Naive thymus-derived CD4-positive, alpha-beta T cell (primary cell): ENCODE results near the gene INF2. TPM values are rescaled to one million over a fixed set of nuclear protein-coding genes. Genes with fewer than 3 reads are reported as not detected.
"Not testable (repeated sequence)": the region's sequence is repeated elsewhere in the genome, so short reads cannot be mapped to it uniquely, and the experiment has no call there.

Source experiments
- ATAC-seq: fragments of 150-1000 bp; cut with Tn5 transposase; 2 replicates; pipeline ENCODE4 v1.10.0; 2021; ENCODE audit warnings: mild to moderate bottlenecking, moderate library complexity
- CTCF ChIA-PET: fragments of 350-600 bp; sonication (Branson Sonifier 250); formaldehyde crosslinking; loops from one replicate; lab custom pipeline; 2021; ENCODE audit warnings: antibody characterized with exemption; lab: Charles Lee
- POLR2A ChIA-PET: fragments of 350-600 bp; sonication (Branson Sonifier 250); formaldehyde crosslinking; loops from one replicate; lab custom pipeline; 2021; ENCODE audit warnings: antibody characterized with exemption, inconsistent platforms; lab: Charles Lee
- DNase-seq, 9 donors: peaks; one replicate each; pipeline versions ENCODE4 v3.0.0 to v3.0.0-alpha.2; 2020 to 2022; ENCODE audit warnings: mixed read lengths in 1 of 9
- H3K27ac ChIP-seq: one replicate; pipeline ENCODE4 v1.7.0; 2013; ENCODE audit warnings: mild to moderate bottlenecking, low read depth, low read length, moderate library complexity
- H3K27me3 ChIP-seq, 2 donors: one replicate each; pipeline ENCODE4 v1.7.0; 2013; ENCODE audit warnings: low read length in 2 of 2, mild to moderate bottlenecking in 2 of 2, moderate library complexity in 2 of 2; ENCODE audit not compliant: control insufficient read depth in 2 of 2, insufficient read depth in 2 of 2
- H3K36me3 ChIP-seq, 3 experiments: 1 replicate in 2 of 3; 2 replicates in 1 of 3; pipeline ENCODE4 v1.7.0; 2013; ENCODE audit warnings: low read length in 3 of 3, mild to moderate bottlenecking in 3 of 3, moderate library complexity in 1 of 3; ENCODE audit not compliant: insufficient read depth in 3 of 3, control insufficient read depth in 2 of 3
- H3K4me1 ChIP-seq, 2 donors: one replicate each; pipeline ENCODE4 v1.7.0; 2013; ENCODE audit warnings: low read length in 2 of 2, mild to moderate bottlenecking in 2 of 2, moderate library complexity in 1 of 2; ENCODE audit not compliant: control insufficient read depth in 2 of 2, insufficient read depth in 2 of 2
- H3K4me3 ChIP-seq: 2 replicates; pipeline ENCODE4 v1.7.0; 2013; ENCODE audit warnings: mild to moderate bottlenecking, low read length
- H3K9me3 ChIP-seq, 3 experiments: 1 replicate in 2 of 3; 2 replicates in 1 of 3; pipeline ENCODE4 v1.7.0; 2013; ENCODE audit warnings: low read length in 3 of 3; ENCODE audit not compliant: control insufficient read depth in 2 of 3
- H3K27ac Mint-ChIP-seq, 9 donors: one replicate each; pipeline ENCODE4 v1.8.0; 2020 to 2022; ENCODE audit warnings: mixed read lengths in 9 of 9, mild to moderate bottlenecking in 8 of 9, moderate library complexity in 5 of 9, inconsistent platforms in 2 of 9
- H3K27me3 Mint-ChIP-seq, 5 donors: one replicate each; pipeline ENCODE4 v1.8.0; 2021 to 2022; ENCODE audit warnings: mixed read lengths in 5 of 5, mild to moderate bottlenecking in 1 of 5
- H3K36me3 Mint-ChIP-seq, 5 donors: one replicate each; pipeline ENCODE4 v1.8.0; 2020 to 2022; ENCODE audit warnings: mixed read lengths in 5 of 5, mild to moderate bottlenecking in 3 of 5, inconsistent platforms in 1 of 5
- H3K4me1 Mint-ChIP-seq, 7 donors: one replicate each; pipeline ENCODE4 v1.8.0; 2020 to 2022; ENCODE audit warnings: mixed read lengths in 7 of 7, mild to moderate bottlenecking in 3 of 7, inconsistent platforms in 1 of 7
- H3K4me3 Mint-ChIP-seq, 10 donors: one replicate each; pipeline ENCODE4 v1.8.0; 2020 to 2022; ENCODE audit warnings: mild to moderate bottlenecking in 10 of 10, mixed read lengths in 10 of 10, moderate library complexity in 6 of 10, inconsistent platforms in 2 of 10
- H3K9me3 Mint-ChIP-seq, 11 donors: one replicate each; pipeline ENCODE4 v1.8.0; 2020 to 2022; ENCODE audit warnings: mixed read lengths in 11 of 11, mild to moderate bottlenecking in 4 of 11, inconsistent platforms in 1 of 11, moderate library complexity in 1 of 11
- intact Hi-C, 2 donors: fragments of 100-400 bp; cut with micrococcal nuclease; formaldehyde crosslinking; loops; one replicate each; pipeline ENCODE4 v1.15.1; 2023
- polyA plus RNA-seq, 2 donors: library from polyadenylated mRNA; unstranded; fragments of 300-500 nt; fragmentation: Illumina TruSeq; gene quantifications; one replicate each; pipeline ENCODE4 v1.2.3, GENCODE V29; 2021
- total RNA-seq, 6 experiments: library from RNA in 5 of 6; stranded (reverse) in 5 of 6; gene quantifications; 1 replicate in 5 of 6; 2 replicates in 1 of 6; pipeline ENCODE4 v1.2.3 and lab custom pipeline; 2021 to 2026

The INF2 gene
- total and polyA plus RNA-seq, 7 experiments from 2014 or later, result 5.8 to 140 (median 75.1) TPM

GRCh38 chr14:104650981-104651875 lies 38.2 kb upstream of the INF2 start:
- H3K4me1 Mint-ChIP-seq, result peaks cover 0 to 10% (median 6%) of the 10 kb centered on the region in 7 donors
- no peaks in the 10 kb centered on the region for H3K36me3 ChIP-seq
- peak overlapping the region in 1 of 10 donors; percentile 64 for H3K4me3 Mint-ChIP-seq
- H3K27me3 ChIP-seq, result no peaks in the 10 kb centered on the region
- H3K36me3 Mint-ChIP-seq, result peaks cover 0 to 2% (median 0%) of the 10 kb centered on the region in 5 donors
- POLR2A ChIA-PET, result no interaction called here
- H3K27ac Mint-ChIP-seq, result no peak overlapping the region
- peaks cover 0 to 24% (median 6%) of the 10 kb centered on the region in 5 donors for H3K27me3 Mint-ChIP-seq
- ATAC-seq (no peak), DNase-seq (no peak)
- H3K4me3 ChIP-seq, result no peak overlapping the region
- peaks cover 0 to 14% (median 0%) of the 10 kb centered on the region in 11 donors for H3K9me3 Mint-ChIP-seq
- CTCF ChIA-PET, result interaction anchor here (0.7 to 1.1 kb wide), 2 partner anchors 11 to 58 kb away, joined by 3 read pairs; no protein-coding TSS in a partner anchor
- peaks cover 3 to 9% of the 10 kb centered on the region in 2 donors for H3K4me1 ChIP-seq
- no peak overlapping the region for H3K27ac ChIP-seq
- intact Hi-C loops, result loop anchor here (1.0 kb wide), 3 partner anchors 14 to 57 kb away; no protein-coding TSS in a partner anchor
- H3K9me3 ChIP-seq, result no peaks in the 10 kb centered on the region

GRCh38 chr14:104651876-104652260 lies 37.5 kb upstream of the INF2 start:
- Mint-ChIP-seq H3K27me3 (peaks cover 0 to 29% (median 6%) of the 10 kb centered on the region in 5 donors), H3K4me1 (peaks cover 0 to 17% (median 10%) of the 10 kb centered on the region in 7 donors), H3K27ac (no peak overlapping the region), H3K4me3 (no peak overlapping the region), H3K9me3 (peaks cover 0 to 14% (median 0%) of the 10 kb centered on the region in 11 donors), H3K36me3 (peaks cover 0 to 2% (median 0%) of the 10 kb centered on the region in 5 donors)
- intact Hi-C loops, result no loop called here
- POLR2A ChIA-PET, result no interaction called here
- CTCF ChIA-PET, result interaction anchor here (1.1 kb wide), 1 partner anchor 57 kb away, joined by 3 read pairs; no protein-coding TSS in a partner anchor
- no peaks in the 10 kb centered on the region for H3K27me3 ChIP-seq
- H3K27ac ChIP-seq, result no peak overlapping the region
- DNase-seq, result no peak
- H3K4me3 ChIP-seq, result no peak overlapping the region
- no peaks in the 10 kb centered on the region for H3K9me3 ChIP-seq
- H3K36me3 ChIP-seq, result no peaks in the 10 kb centered on the region
- ATAC-seq, result no peak
- H3K4me1 ChIP-seq, result peaks cover 3 to 9% of the 10 kb centered on the region in 2 donors

- Mint-ChIP-seq H3K4me3 (no peak overlapping the region), H3K36me3 (peaks cover 0 to 2% (median 0%) of the 10 kb centered on the region in 5 donors), H3K4me1 (peaks cover 0 to 22% (median 15%) of the 10 kb centered on the region in 7 donors), H3K27ac (no peak overlapping the region), H3K27me3 (peaks cover 0 to 24% (median 6%) of the 10 kb centered on the region in 5 donors), H3K9me3 (peaks cover 0 to 14% (median 0%) of the 10 kb centered on the region in 11 donors)
- no peaks in the 10 kb centered on the region for H3K36me3 ChIP-seq
- H3K4me1 ChIP-seq, result peaks cover 3 to 14% of the 10 kb centered on the region in 2 donors
- no peak overlapping the region for H3K27ac ChIP-seq
- H3K9me3 ChIP-seq, result no peaks in the 10 kb centered on the region
- CTCF ChIA-PET, result no interaction called here
- no peaks in the 10 kb centered on the region for H3K27me3 ChIP-seq
- POLR2A ChIA-PET, result no interaction called here
- no peak for DNase-seq
- no peak overlapping the region for H3K4me3 ChIP-seq
- ATAC-seq, result no peak
- intact Hi-C loops, result no loop called here
Observed at GRCh38 chr14:104652386-104652785, 37.0 kb upstream of the INF2 start.

DNA sequence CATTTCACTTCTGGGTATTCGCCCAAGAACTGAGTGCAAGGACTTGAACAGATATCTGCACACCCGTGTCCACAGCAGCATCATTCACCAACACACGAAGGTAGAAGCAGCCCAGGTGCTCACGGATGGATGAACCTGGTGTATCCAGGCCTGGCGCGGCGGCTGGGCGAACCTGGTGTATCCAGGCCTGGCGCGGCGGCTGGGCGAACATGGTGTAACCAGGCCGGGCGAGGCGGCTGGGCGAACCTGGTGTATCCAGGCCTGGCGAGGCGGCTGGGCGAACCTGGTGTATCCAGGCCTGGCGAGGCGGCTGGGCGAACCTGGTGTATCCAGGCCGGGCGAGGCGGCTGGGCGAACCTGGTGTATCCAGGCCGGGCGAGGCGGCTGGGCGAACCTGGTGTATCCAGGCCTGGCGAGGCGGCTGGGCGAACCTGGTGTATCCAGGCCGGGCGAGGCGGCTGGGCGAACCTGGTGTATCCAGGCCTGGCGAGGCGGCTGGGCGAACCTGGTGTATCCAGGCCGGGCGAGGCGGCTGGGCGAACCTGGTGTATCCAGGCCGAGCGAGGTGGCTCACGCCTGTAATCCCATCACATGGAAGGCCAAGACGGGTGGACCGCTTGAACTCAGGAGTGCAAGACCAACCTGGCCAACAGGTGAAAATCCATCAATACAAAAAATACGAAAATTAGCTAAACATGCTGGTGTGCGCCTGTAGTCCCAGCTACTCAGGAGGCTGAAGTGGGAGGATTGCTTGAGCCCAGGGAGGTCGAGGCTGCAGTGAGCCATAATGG lies 36.1 kb upstream of the INF2 start:
- H3K27ac Mint-ChIP-seq, H3K4me3 Mint-ChIP-seq, H3K4me3 ChIP-seq, H3K36me3 ChIP-seq, H3K27me3 ChIP-seq, H3K36me3 Mint-ChIP-seq, H3K9me3 ChIP-seq, intact Hi-C loops, DNase-seq, POLR2A ChIA-PET, ATAC-seq, H3K27ac ChIP-seq: not testable (repeated sequence)
- peaks cover 3 to 20% of the 10 kb centered on the region in 2 donors for H3K4me1 ChIP-seq
- H3K9me3 Mint-ChIP-seq, result peaks cover 0 to 14% (median 0%) of the 10 kb centered on the region in 11 donors
- H3K4me1 Mint-ChIP-seq, result peaks cover 2 to 31% (median 22%) of the 10 kb centered on the region in 7 donors
- H3K27me3 Mint-ChIP-seq, result peaks cover 0 to 28% (median 6%) of the 10 kb centered on the region in 5 donors
- CTCF ChIA-PET, result interaction anchor here (0.6 to 1.1 kb wide), 2 partner anchors 13 to 1540 kb away, joined by 3 read pairs; no protein-coding TSS in a partner anchor

- ChIA-PET POLR2A (no interaction called here), CTCF (interaction anchor here (0.6 to 1.1 kb wide), 2 partner anchors 12 to 1539 kb away, joined by 3 read pairs; no protein-coding TSS in a partner anchor)
- ATAC-seq, result no peak
Observed at GRCh38 chr14:104654119-104654518, 35.3 kb upstream of the INF2 start.

More at GRCh38 chr14:104654119-104654518, 35.3 kb upstream of the INF2 start:
- intact Hi-C loops, result no loop called here
- Histone ChIP-seq H3K4me1 (peaks cover 3 to 22% of the 10 kb centered on the region in 2 donors), H3K27ac (no peak overlapping the region), H3K9me3 (no peaks in the 10 kb centered on the region), H3K36me3 (no peaks in the 10 kb centered on the region), H3K4me3 (no peak overlapping the region), H3K27me3 (no peaks in the 10 kb centered on the region)
- DNase-seq, result no peak
- peaks cover 0 to 14% (median 0%) of the 10 kb centered on the region in 11 donors for H3K9me3 Mint-ChIP-seq
- H3K4me1 Mint-ChIP-seq, result peaks cover 2 to 35% (median 22%) of the 10 kb centered on the region in 7 donors
- peaks cover 0 to 23% (median 6%) of the 10 kb centered on the region in 5 donors for H3K27me3 Mint-ChIP-seq
- H3K36me3 Mint-ChIP-seq, result peaks cover 0 to 2% (median 0%) of the 10 kb centered on the region in 5 donors
- H3K4me3 Mint-ChIP-seq, result no peak overlapping the region
- H3K27ac Mint-ChIP-seq, result peak overlapping the region in 3 of 9 donors; percentile 45 to 76 (median 59)
